Type B pancreatic cell (in vitro differentiated cells): ENCODE results near the gene LTBP1. TPM values are rescaled to one million over a fixed set of nuclear protein-coding genes. Genes with fewer than 3 reads are reported as not detected.

Experiments used
- DNase-seq: peaks from one replicate; pipeline ENCODE4 v3.0.0; 2021; ENCODE audit warnings: mixed read lengths; ENCODE audit not compliant: unreplicated experiment; ENCODE audit errors: extremely low spot score
- H3K27ac Mint-ChIP-seq: 2 replicates; pipeline ENCODE4 v1.8.0; 2021; ENCODE audit warnings: mild to moderate bottlenecking, mixed read lengths
- H3K27me3 Mint-ChIP-seq: 2 replicates; pipeline ENCODE4 v1.8.0; 2021; ENCODE audit warnings: mixed read lengths
- H3K36me3 Mint-ChIP-seq: 2 replicates; pipeline ENCODE4 v1.8.0; 2021; ENCODE audit warnings: mixed read lengths
- H3K4me1 Mint-ChIP-seq: one replicate; pipeline ENCODE4 v1.8.0; 2021; ENCODE audit warnings: mixed read lengths; ENCODE audit not compliant: unreplicated experiment
- H3K4me3 Mint-ChIP-seq: 2 replicates; pipeline ENCODE4 v1.8.0; 2021; ENCODE audit warnings: mild to moderate bottlenecking, mixed read lengths
- H3K9me3 Mint-ChIP-seq: 2 replicates; pipeline ENCODE4 v1.8.0; 2021; ENCODE audit warnings: mixed read lengths
- CTCF ChIP-seq: fragments of 200-600 bp; sonication (generic); conservative IDR thresholded peaks from 2 replicates; pipeline ENCODE4 v1.5.0; 2021; ENCODE audit warnings: antibody characterized with exemption, mild to moderate bottlenecking
- total RNA-seq: library from RNA; stranded (reverse); gene quantifications from 2 replicates; pipeline ENCODE4 v1.2.1, GENCODE V29; 2021; ENCODE audit warnings: low replicate concordance

Gene LTBP1
- total RNA-seq, 1 donor from 2014 or later = 53.3 TPM

- no peaks in the 10 kb centered on the region for H3K36me3 Mint-ChIP-seq
- no peak for DNase-seq
- no peaks in the 10 kb centered on the region for H3K27me3 Mint-ChIP-seq
- no peak for TF ChIP-seq CTCF
- no peaks in the 10 kb centered on the region for H3K4me1 Mint-ChIP-seq
- H3K9me3 Mint-ChIP-seq = peaks cover 4% of the 10 kb centered on the region
- no peak overlapping the region for H3K27ac Mint-ChIP-seq
- H3K4me3 Mint-ChIP-seq = no peak overlapping the region
Observed at GRCh38 chr2:33425586-33426031, 478.9 kb downstream of the LTBP1 start.

DNA sequence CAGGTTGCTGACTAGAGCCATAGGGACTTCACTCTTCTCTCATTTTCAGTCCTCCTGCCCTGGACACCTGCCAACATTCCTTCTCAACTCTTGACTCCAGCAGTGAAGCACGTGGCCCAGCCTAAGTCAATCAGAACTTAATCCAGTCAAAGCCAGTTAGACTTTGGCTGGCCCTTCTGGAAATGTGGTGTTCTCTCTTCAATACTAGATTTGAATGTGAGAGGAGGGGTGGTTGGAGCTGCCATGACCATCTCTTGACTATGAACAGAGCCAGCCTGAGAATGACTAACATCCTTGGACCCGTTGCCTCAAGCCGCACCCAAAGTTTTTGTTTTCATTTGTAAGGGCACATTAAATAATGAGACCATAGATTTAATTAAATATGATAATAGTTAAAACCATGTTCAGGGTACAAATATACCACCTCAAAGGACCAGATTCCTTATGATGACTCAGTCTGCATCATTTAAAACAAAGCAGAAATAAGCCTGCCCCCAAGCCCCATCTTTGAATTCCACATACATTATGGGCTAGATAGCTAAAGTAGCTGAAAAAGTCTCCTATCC, 480.0 kb downstream of the LTBP1 start:
- no peak for TF ChIP-seq CTCF
- H3K27ac Mint-ChIP-seq = no peak overlapping the region
- no peaks in the 10 kb centered on the region for H3K27me3 Mint-ChIP-seq
- no peak overlapping the region for H3K4me3 Mint-ChIP-seq
- DNase-seq = no peak
- H3K36me3 Mint-ChIP-seq = no peaks in the 10 kb centered on the region
- H3K9me3 Mint-ChIP-seq = peaks cover 4% of the 10 kb centered on the region
- no peaks in the 10 kb centered on the region for H3K4me1 Mint-ChIP-seq

DNA sequence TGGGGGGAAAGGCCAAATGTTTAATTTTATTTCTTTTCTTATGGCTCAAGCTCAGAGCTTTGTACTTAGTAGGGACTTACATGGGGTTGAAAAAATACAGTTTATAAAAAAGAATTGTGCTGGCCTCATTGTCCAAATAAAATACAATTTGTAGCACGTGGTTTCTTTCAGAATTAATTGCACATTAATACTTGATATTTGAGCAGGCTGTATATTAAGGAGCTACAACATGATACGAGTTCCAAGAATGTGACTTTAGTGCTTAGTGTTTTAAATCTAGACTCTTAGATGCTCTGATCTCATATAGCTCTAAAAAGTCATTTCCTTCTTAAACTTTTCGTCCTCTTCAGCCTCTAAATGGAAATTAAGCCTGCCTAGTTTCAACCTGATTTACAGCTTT, 483.3 kb downstream of the LTBP1 start:
- H3K36me3 Mint-ChIP-seq = no peaks in the 10 kb centered on the region

DNA sequence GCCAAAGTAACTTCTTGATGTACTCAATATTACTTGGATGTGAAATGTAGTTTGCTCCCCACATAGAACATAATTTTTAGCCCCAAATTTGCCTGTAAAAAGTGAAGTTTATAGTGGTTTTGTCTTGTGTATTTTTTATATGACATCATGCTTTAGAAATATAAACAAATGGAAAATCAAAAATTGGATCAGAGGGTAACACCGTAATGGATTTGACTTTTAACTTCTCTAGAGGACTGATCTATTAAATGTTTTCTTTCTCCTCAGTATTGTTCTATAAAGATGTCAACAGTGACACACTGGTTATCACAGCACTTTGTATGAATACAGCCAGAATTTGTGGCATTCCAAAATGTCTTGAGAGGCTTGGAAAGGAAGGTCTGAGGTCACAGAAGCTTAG, 484.1 kb downstream of the LTBP1 start:
- Mint-ChIP-seq H3K9me3 (no peaks in the 10 kb centered on the region), H3K4me3 (no peak overlapping the region), H3K27me3 (no peaks in the 10 kb centered on the region), H3K27ac (no peak overlapping the region), H3K4me1 (no peaks in the 10 kb centered on the region), H3K36me3 (no peaks in the 10 kb centered on the region)
- no peak for DNase-seq
- no peak for TF ChIP-seq CTCF

More for the DNA sequence above, 483.3 kb downstream of the LTBP1 start:
- H3K9me3 Mint-ChIP-seq = no peaks in the 10 kb centered on the region
- no peak for DNase-seq
- H3K27ac Mint-ChIP-seq = no peak overlapping the region
- H3K4me1 Mint-ChIP-seq = no peaks in the 10 kb centered on the region
- no peaks in the 10 kb centered on the region for H3K27me3 Mint-ChIP-seq
- H3K4me3 Mint-ChIP-seq = no peak overlapping the region
- TF ChIP-seq CTCF = no peak

- DNase-seq = no peak
- no peak overlapping the region for H3K27ac Mint-ChIP-seq
- H3K4me3 Mint-ChIP-seq = no peak overlapping the region
- H3K9me3 Mint-ChIP-seq = no peaks in the 10 kb centered on the region
- no peaks in the 10 kb centered on the region for H3K36me3 Mint-ChIP-seq
- no peaks in the 10 kb centered on the region for H3K27me3 Mint-ChIP-seq
- no peaks in the 10 kb centered on the region for H3K4me1 Mint-ChIP-seq
- no peak for TF ChIP-seq CTCF
Observed at GRCh38 chr2:33432871-33433270, 486.1 kb downstream of the LTBP1 start.
